Neural cell (in vitro differentiated cells): ENCODE data around the gene NSMCE1. TPM values are rescaled to one million over a fixed set of nuclear protein-coding genes. Genes with fewer than 3 reads are reported as not detected.

Source experiments
- H2AFZ ChIP-seq: fragments of 200-600, 300-800 bp; sonication (generic), shearing (Covaris generic); 2 replicates; pipeline ENCODE4 v1.6.0; 2014; ENCODE audit warnings: low read depth, mild to moderate bottlenecking, antibody characterized with exemption, low read length, moderate library complexity
- H3F3A ChIP-seq: fragments of 200-600 bp; shearing (Covaris generic); 2 replicates; pipeline ENCODE4 v1.6.1; 2016; ENCODE audit warnings: mild to moderate bottlenecking, moderate library complexity, mixed read lengths, antibody characterized with exemption, low read length; ENCODE audit not compliant: insufficient read depth, poor library complexity, severe bottlenecking
- H3K27ac ChIP-seq: fragments of 200-600, 300-800 bp; sonication (generic), shearing (Covaris generic); 2 replicates; pipeline ENCODE4 v1.5.1; 2014; ENCODE audit warnings: mild to moderate bottlenecking, low read length, moderate library complexity
- H3K27me3 ChIP-seq: fragments of 300-800, 200-600 bp; sonication (generic), shearing (Covaris generic); 2 replicates; pipeline ENCODE4 v1.6.0; 2014; ENCODE audit warnings: mild to moderate bottlenecking, low read depth, low read length, moderate library complexity; ENCODE audit not compliant: insufficient read depth
- H3K36me3 ChIP-seq: fragments of 300-800, 200-600 bp; sonication (generic), shearing (Covaris generic); 2 replicates; pipeline ENCODE4 v1.5.1; 2014; ENCODE audit warnings: mild to moderate bottlenecking, antibody characterized with exemption, low read length, moderate library complexity; ENCODE audit not compliant: insufficient read depth
- H3K4me2 ChIP-seq: fragments of 300-800, 200-600 bp; sonication (generic), shearing (Covaris generic); 2 replicates; pipeline ENCODE4 v1.6.0; 2014; ENCODE audit warnings: mild to moderate bottlenecking, low read length
- H3K4me3 ChIP-seq: fragments of 300-800, 200-600 bp; sonication (generic), shearing (Covaris generic); 2 replicates; pipeline ENCODE4 v1.5.1; 2014; ENCODE audit warnings: mild to moderate bottlenecking, low read length, moderate library complexity
- H3K79me2 ChIP-seq: fragments of 200-600 bp; shearing (Covaris generic); replicated peaks from 2 replicates; pipeline ENCODE4 v1.6.0; 2014; ENCODE audit warnings: mild to moderate bottlenecking, low read length, moderate library complexity; ENCODE audit not compliant: insufficient read depth
- H3K9ac ChIP-seq: fragments of 300-800, 200-600 bp; sonication (generic), shearing (Covaris generic); 2 replicates; pipeline ENCODE4 v1.6.1; 2016; ENCODE audit warnings: mild to moderate bottlenecking, low read length, mixed read lengths
- H3K9me2 ChIP-seq: fragments of 200-600 bp; shearing (Covaris generic); 2 replicates; pipeline ENCODE4 v1.6.1; 2016; ENCODE audit warnings: mild to moderate bottlenecking, low read length, mixed read lengths; ENCODE audit not compliant: insufficient read depth
- H3K9me3 ChIP-seq: fragments of 200-600, 300-800 bp; sonication (generic), shearing (Covaris generic); 2 replicates; pipeline ENCODE4 v1.6.1; 2016; ENCODE audit warnings: mild to moderate bottlenecking, mixed run types, low read length, moderate library complexity, mixed read lengths
- H4K20me1 ChIP-seq: fragments of 200-600 bp; shearing (Covaris generic); 2 replicates; pipeline ENCODE4 v1.6.1; 2016; ENCODE audit warnings: mild to moderate bottlenecking, mixed run types; ENCODE audit not compliant: insufficient read depth
- CTCF ChIP-seq: fragments of 450-650 bp; IDR thresholded peaks from 2 replicates; pipeline ENCODE4 v1.5.1; 2014; ENCODE audit warnings: antibody characterized with exemption, mild to moderate bottlenecking, moderate library complexity; ENCODE audit not compliant: poor library complexity, severe bottlenecking
- EP300 ChIP-seq: fragments of 450-650 bp; conservative IDR thresholded peaks from 2 replicates; pipeline ENCODE4 v1.6.1; 2014; ENCODE audit warnings: antibody characterized with exemption, mild to moderate bottlenecking, moderate library complexity; ENCODE audit not compliant: poor library complexity, severe bottlenecking
- EZH2 ChIP-seq: fragments of 200-600, 300-800 bp; shearing (Covaris generic), sonication (generic); IDR thresholded peaks from 2 replicates; pipeline ENCODE4 v1.6.1; 2014; ENCODE audit warnings: antibody characterized with exemption, low read length, borderline replicate concordance, mild to moderate bottlenecking; ENCODE audit not compliant: insufficient read depth, poor library complexity, severe bottlenecking
- MXI1 ChIP-seq: fragments of 450-650 bp; conservative IDR thresholded peaks from 2 replicates; pipeline ENCODE4 v1.6.1; 2014; ENCODE audit warnings: antibody characterized with exemption, mild to moderate bottlenecking; ENCODE audit not compliant: poor library complexity, severe bottlenecking
- POLR2AphosphoS5 ChIP-seq: IDR thresholded peaks from 2 replicates; pipeline ENCODE4 v1.6.1; 2012
- RAD21 ChIP-seq: fragments of 450-650 bp; conservative IDR thresholded peaks from 2 replicates; pipeline ENCODE4 v1.6.1; 2014; ENCODE audit warnings: antibody characterized with exemption, mild to moderate bottlenecking, moderate library complexity
- REST ChIP-seq: IDR thresholded peaks from 2 replicates; pipeline ENCODE4 v1.6.1; 2012; ENCODE audit warnings: borderline replicate concordance
- SMC3 ChIP-seq: fragments of 450-650 bp; conservative IDR thresholded peaks from 2 replicates; pipeline ENCODE4 v1.6.1; 2014; ENCODE audit warnings: antibody characterized with exemption, mild to moderate bottlenecking, moderate library complexity; ENCODE audit not compliant: poor library complexity
- TAF1 ChIP-seq: IDR thresholded peaks from 2 replicates; pipeline ENCODE4 v1.6.1; 2012; ENCODE audit warnings: low read depth
- polyA plus RNA-seq: library from polyadenylated mRNA; depleted of rRNA; stranded (reverse); fragments of >200 nt; gene quantifications from 2 replicates; pipeline ENCODE4 v1.2.3, GENCODE V29; 2014

The NSMCE1 gene
- polyA plus RNA-seq, 1 donor from 2014 or later, result 11.5 TPM

GRCh38 chr16:27175888-27176287 lies 92.7 kb downstream of the NSMCE1 start:
- no peaks in the 10 kb centered on the region for H3K79me2 ChIP-seq
- H3K36me3 ChIP-seq, result no peaks in the 10 kb centered on the region
- H3K9me2 ChIP-seq, result no peaks in the 10 kb centered on the region
- H2AFZ ChIP-seq, result no peak overlapping the region
- no peaks in the 10 kb centered on the region for H3K27me3 ChIP-seq
- H3K4me3 ChIP-seq, result no peak overlapping the region
- H3K4me2 ChIP-seq, result no peak overlapping the region
- H3K27ac ChIP-seq, result no peak overlapping the region
- no peaks in the 10 kb centered on the region for H4K20me1 ChIP-seq
- H3K9me3 ChIP-seq, result peaks cover 4% of the 10 kb centered on the region
- no peaks in the 10 kb centered on the region for H3F3A ChIP-seq
- TF ChIP-seq EZH2 (no peak), POLR2AphosphoS5 (no peak), EP300 (no peak), SMC3 (no peak), TAF1 (no peak), RAD21 (no peak), CTCF (no peak), MXI1 (no peak), REST (no peak)
- no peak overlapping the region for H3K9ac ChIP-seq

Other genes starting within 250 kb of the NSMCE1 start
- gene C16orf82, start 201.8 kb downstream of the NSMCE1 start, polyA plus RNA-seq, result not detected in 2 replicates
- 2.7 and 4.0 TPM in 2 replicates for gene KDM8, start 65.2 kb downstream of the NSMCE1 start, polyA plus RNA-seq
- 0.07 and 0.18 TPM in 2 replicates for gene IL4R, start 45.2 kb upstream of the NSMCE1 start, polyA plus RNA-seq
- gene IL21R, start 133.4 kb upstream of the NSMCE1 start, polyA plus RNA-seq, result 0.08 TPM in 1 of 2 replicates, not detected in the other